NT2/D1 (cell line): ENCODE data around the gene MAMDC4.

Source experiments
- SUZ12 ChIP-seq: IDR thresholded peaks from 2 replicates; pipeline ENCODE4 v1.6.1; 2011; ENCODE audit not compliant: insufficient read length, insufficient read depth; ENCODE audit errors: extremely low read depth
- YY1 ChIP-seq: IDR thresholded peaks from 2 replicates; pipeline ENCODE4 v1.6.1; 2011; ENCODE audit not compliant: insufficient read length, insufficient read depth
- ZNF274 ChIP-seq: IDR thresholded peaks from 2 replicates; pipeline ENCODE4 v1.6.1; 2011; ENCODE audit warnings: mild to moderate bottlenecking, low read depth, low read length

GRCh38 chr9:136890661-136891060 lies 38.5 kb downstream of the MAMDC4 start:
- TF ChIP-seq YY1 (no peak), ZNF274 (no peak), SUZ12 (no peak)
